Activated CD4-positive, alpha-beta T cell treated with anti-CD3 and anti-CD28 coated beads for 24 hours (primary cell): ENCODE data around the gene POU1F1.
A peak's percentile ranks its signal among the peaks of the same experiment; 100 is the strongest.
"Not testable (repeated sequence)": the region's sequence is repeated elsewhere in the genome, so short reads cannot be mapped to it uniquely, and the experiment has no call there.

Experiments used
- DNase-seq, 2 donors: peaks; one replicate each; pipeline ENCODE4 v3.0.0-alpha.2; 2020; ENCODE audit warnings: low read depth in 2 of 2

The POU1F1 gene

GRCh38 chr3:87250009-87250408 lies 26.4 kb downstream of the POU1F1 start:
- no peak for DNase-seq

- DNase-seq = no peak
Observed at GRCh38 chr3:87248831-87249230, 27.6 kb downstream of the POU1F1 start.

GRCh38 chr3:87248231-87248630 lies 28.2 kb downstream of the POU1F1 start:
- not testable (repeated sequence) for DNase-seq

GRCh38 chr3:87247430-87247773 lies 29.0 kb downstream of the POU1F1 start:
- no peak for DNase-seq

- no peak for DNase-seq
Observed at GRCh38 chr3:87246662-87247429, 29.5 kb downstream of the POU1F1 start.

- DNase-seq = no peak
Observed at GRCh38 chr3:87236093-87236492, 40.3 kb downstream of the POU1F1 start.

GRCh38 chr3:87233805-87234204 lies 42.6 kb downstream of the POU1F1 start:
- DNase-seq = no peak

- DNase-seq = no peak
Observed at GRCh38 chr3:87229113-87229512, 47.3 kb downstream of the POU1F1 start.

GRCh38 chr3:87228316-87228715 lies 48.1 kb downstream of the POU1F1 start:
- DNase-seq = no peak

GRCh38 chr3:87227835-87228144 lies 48.6 kb downstream of the POU1F1 start:
- no peak for DNase-seq

- peak; percentile 84 to 86 for DNase-seq
Observed at GRCh38 chr3:87227104-87227834, 49.1 kb downstream of the POU1F1 start, which contains the start of gene CHMP2B. Gene CHMP2B (plus strand): TSS chr3:87227309. CDS start chr3:87227523, 214 bp downstream.

GRCh38 chr3:87225659-87226058 lies 50.7 kb downstream of the POU1F1 start:
- no peak for DNase-seq

GRCh38 chr3:87219611-87220010 lies 56.8 kb downstream of the POU1F1 start:
- no peak for DNase-seq

- DNase-seq = no peak
Observed at GRCh38 chr3:87218560-87218959, 57.8 kb downstream of the POU1F1 start.
